Stomach smooth muscle (tissue), 2 donors: ENCODE results near the gene SNX20.

ENCODE experiments used
- H3K27ac ChIP-seq: one replicate; pipeline ENCODE4 v1.7.0; 2013; ENCODE audit warnings: mild to moderate bottlenecking, low read length, inconsistent platforms
- H3K27me3 ChIP-seq, 2 donors: one replicate each; pipeline ENCODE4 v1.7.0; 2013; ENCODE audit warnings: low read length in 2 of 2; ENCODE audit not compliant: insufficient read depth in 2 of 2, control insufficient read depth in 1 of 2
- H3K36me3 ChIP-seq, 2 donors: one replicate each; pipeline ENCODE4 v1.7.0; 2013; ENCODE audit warnings: low read length in 2 of 2; ENCODE audit not compliant: control insufficient read depth in 2 of 2, insufficient read depth in 2 of 2
- H3K4me1 ChIP-seq: one replicate; pipeline ENCODE4 v1.7.0; 2013; ENCODE audit warnings: low read length; ENCODE audit not compliant: control insufficient read depth, insufficient read depth
- H3K4me3 ChIP-seq, 2 donors: one replicate each; pipeline ENCODE4 v1.7.0; 2013; ENCODE audit warnings: low read length in 2 of 2
- H3K9ac ChIP-seq, 2 donors: one replicate each; pipeline ENCODE4 v1.7.0; 2013; ENCODE audit warnings: low read length in 2 of 2, mild to moderate bottlenecking in 1 of 2
- H3K9me3 ChIP-seq, 2 donors: one replicate each; pipeline ENCODE4 v1.7.0; 2013; ENCODE audit warnings: low read length in 2 of 2; ENCODE audit not compliant: control insufficient read depth in 2 of 2
- donor health status: healthy.
- donor health status: Pancreatic carcinoma.

The SNX20 gene

GRCh38 chr16:50717091-50717490 lies 36.0 kb upstream of the SNX20 start:
- Histone ChIP-seq H3K27ac (no peak overlapping the region), H3K4me3 (no peak overlapping the region), H3K27me3 (no peaks in the 10 kb centered on the region), H3K4me1 (peaks cover 5% of the 10 kb centered on the region), H3K9me3 (no peaks in the 10 kb centered on the region), H3K36me3 (no peaks in the 10 kb centered on the region), H3K9ac (no peak overlapping the region)

- no peak overlapping the region for H3K9ac ChIP-seq
- H3K27ac ChIP-seq = no peak overlapping the region
- no peak overlapping the region for H3K4me3 ChIP-seq
- H3K4me1 ChIP-seq = peaks cover 14% of the 10 kb centered on the region
- H3K9me3 ChIP-seq = no peaks in the 10 kb centered on the region
- H3K36me3 ChIP-seq = no peaks in the 10 kb centered on the region
- no peaks in the 10 kb centered on the region for H3K27me3 ChIP-seq
These were observed 31.8 kb upstream of the SNX20 start for GRCh38 chr16:50712956-50713355.

GRCh38 chr16:50712560-50712898 lies 31.4 kb upstream of the SNX20 start:
- Histone ChIP-seq H3K9ac (no peak overlapping the region), H3K4me3 (no peak overlapping the region), H3K36me3 (no peaks in the 10 kb centered on the region), H3K27ac (no peak overlapping the region), H3K27me3 (no peaks in the 10 kb centered on the region), H3K9me3 (no peaks in the 10 kb centered on the region), H3K4me1 (peaks cover 14% of the 10 kb centered on the region)

- Histone ChIP-seq H3K27me3 (no peaks in the 10 kb centered on the region), H3K9me3 (no peaks in the 10 kb centered on the region), H3K4me1 (peaks cover 14% of the 10 kb centered on the region), H3K36me3 (no peaks in the 10 kb centered on the region), H3K4me3 (peak overlapping the region in 1 of 2 donors; percentile 29), H3K27ac (no peak overlapping the region), H3K9ac (no peak overlapping the region)
These were observed 30.9 kb upstream of the SNX20 start for GRCh38 chr16:50711862-50712559.

- H3K4me3 ChIP-seq = no peak overlapping the region
- no peaks in the 10 kb centered on the region for H3K27me3 ChIP-seq
- peaks cover 14% of the 10 kb centered on the region for H3K4me1 ChIP-seq
- no peak overlapping the region for H3K9ac ChIP-seq
- H3K9me3 ChIP-seq = no peaks in the 10 kb centered on the region
- H3K36me3 ChIP-seq = no peaks in the 10 kb centered on the region
- H3K27ac ChIP-seq = no peak overlapping the region
These were observed 29.9 kb upstream of the SNX20 start for GRCh38 chr16:50711040-50711439.

GRCh38 chr16:50709980-50710379 lies 28.9 kb upstream of the SNX20 start:
- H3K36me3 ChIP-seq = no peaks in the 10 kb centered on the region
- no peaks in the 10 kb centered on the region for H3K27me3 ChIP-seq
- no peak overlapping the region for H3K4me3 ChIP-seq
- H3K9me3 ChIP-seq = no peaks in the 10 kb centered on the region
- H3K9ac ChIP-seq = no peak overlapping the region
- H3K4me1 ChIP-seq = peaks cover 14% of the 10 kb centered on the region
- no peak overlapping the region for H3K27ac ChIP-seq

- Histone ChIP-seq H3K9ac (no peak overlapping the region), H3K27me3 (no peaks in the 10 kb centered on the region), H3K4me3 (no peak overlapping the region), H3K4me1 (peaks cover 14% of the 10 kb centered on the region), H3K27ac (no peak overlapping the region), H3K9me3 (peaks cover 0 to 1% of the 10 kb centered on the region in 2 donors), H3K36me3 (no peaks in the 10 kb centered on the region)
These were observed 28.1 kb upstream of the SNX20 start for GRCh38 chr16:50709061-50709684.

GRCh38 chr16:50708373-50709060 lies 27.4 kb upstream of the SNX20 start:
- no peak overlapping the region for H3K4me3 ChIP-seq
- peaks cover 14% of the 10 kb centered on the region for H3K4me1 ChIP-seq
- H3K27me3 ChIP-seq = no peaks in the 10 kb centered on the region
- peaks cover 0 to 7% of the 10 kb centered on the region in 2 donors for H3K9me3 ChIP-seq
- no peak overlapping the region for H3K27ac ChIP-seq
- H3K9ac ChIP-seq = no peak overlapping the region
- no peaks in the 10 kb centered on the region for H3K36me3 ChIP-seq

- peaks cover 1% of the 10 kb centered on the region for H3K4me1 ChIP-seq
- no peak overlapping the region for H3K9ac ChIP-seq
- H3K27me3 ChIP-seq = no peaks in the 10 kb centered on the region
- H3K9me3 ChIP-seq = peaks cover 0 to 7% of the 10 kb centered on the region in 2 donors
- no peaks in the 10 kb centered on the region for H3K36me3 ChIP-seq
- H3K4me3 ChIP-seq = no peak overlapping the region
- H3K27ac ChIP-seq = no peak overlapping the region
These were observed 25.1 kb upstream of the SNX20 start for GRCh38 chr16:50706250-50706649.

- Histone ChIP-seq H3K4me3 (no peak overlapping the region), H3K4me1 (no peaks in the 10 kb centered on the region), H3K27me3 (no peaks in the 10 kb centered on the region), H3K9me3 (peaks cover 0 to 7% of the 10 kb centered on the region in 2 donors), H3K36me3 (no peaks in the 10 kb centered on the region), H3K27ac (no peak overlapping the region), H3K9ac (no peak overlapping the region)
These were observed 24.5 kb upstream of the SNX20 start for GRCh38 chr16:50705436-50706110.
